Measurements from ENCODE around the gene TMEM91.

DNA sequence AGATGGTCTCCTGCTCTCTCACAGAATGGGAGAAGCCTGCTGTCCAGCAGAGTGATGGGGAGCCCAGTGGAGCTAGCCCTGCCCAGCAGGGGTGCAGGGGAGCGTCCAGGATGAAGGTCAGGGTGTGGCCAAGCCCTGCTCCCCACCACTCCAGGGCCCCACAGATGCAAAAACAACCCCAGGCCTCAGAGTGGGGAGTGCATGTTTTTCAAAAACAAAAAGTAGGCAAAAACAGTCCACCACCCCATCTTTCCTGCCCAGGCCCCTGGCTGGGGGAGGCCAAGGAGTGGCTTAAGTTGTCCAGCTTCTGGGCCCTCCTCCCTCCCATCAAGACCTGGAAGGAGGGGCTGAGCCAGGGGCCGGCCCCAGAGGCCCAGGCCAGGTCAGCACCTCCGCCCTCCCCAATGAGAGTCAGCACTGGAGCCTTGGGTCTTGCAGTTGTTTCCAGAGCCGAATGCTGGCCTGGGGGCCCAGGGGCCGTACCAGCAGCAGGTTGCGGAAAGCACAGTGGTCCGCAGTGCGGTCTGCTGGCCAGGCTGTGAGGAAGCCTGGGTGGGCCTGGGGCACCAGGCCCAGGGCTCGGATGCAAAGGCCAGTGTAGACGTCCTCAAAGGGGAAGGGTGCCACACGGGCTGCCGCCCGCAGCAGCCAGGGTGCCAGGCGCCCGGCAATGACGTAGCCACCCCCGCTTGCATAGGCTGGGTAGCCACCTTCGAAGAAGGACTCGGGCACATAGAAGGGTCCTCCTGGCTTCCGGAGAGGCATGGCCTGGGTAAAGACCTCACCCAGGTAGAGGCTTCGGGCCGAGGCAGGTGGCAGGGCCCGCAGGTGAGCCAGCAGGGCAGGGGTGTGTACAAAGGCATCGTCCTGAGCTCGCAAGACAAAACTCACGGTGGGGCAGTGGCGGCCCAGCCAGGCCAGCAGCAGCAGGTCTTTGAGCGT lies 49.1 kb downstream of the TMEM91 start:
- TF ChIP-seq, protein P1, sequence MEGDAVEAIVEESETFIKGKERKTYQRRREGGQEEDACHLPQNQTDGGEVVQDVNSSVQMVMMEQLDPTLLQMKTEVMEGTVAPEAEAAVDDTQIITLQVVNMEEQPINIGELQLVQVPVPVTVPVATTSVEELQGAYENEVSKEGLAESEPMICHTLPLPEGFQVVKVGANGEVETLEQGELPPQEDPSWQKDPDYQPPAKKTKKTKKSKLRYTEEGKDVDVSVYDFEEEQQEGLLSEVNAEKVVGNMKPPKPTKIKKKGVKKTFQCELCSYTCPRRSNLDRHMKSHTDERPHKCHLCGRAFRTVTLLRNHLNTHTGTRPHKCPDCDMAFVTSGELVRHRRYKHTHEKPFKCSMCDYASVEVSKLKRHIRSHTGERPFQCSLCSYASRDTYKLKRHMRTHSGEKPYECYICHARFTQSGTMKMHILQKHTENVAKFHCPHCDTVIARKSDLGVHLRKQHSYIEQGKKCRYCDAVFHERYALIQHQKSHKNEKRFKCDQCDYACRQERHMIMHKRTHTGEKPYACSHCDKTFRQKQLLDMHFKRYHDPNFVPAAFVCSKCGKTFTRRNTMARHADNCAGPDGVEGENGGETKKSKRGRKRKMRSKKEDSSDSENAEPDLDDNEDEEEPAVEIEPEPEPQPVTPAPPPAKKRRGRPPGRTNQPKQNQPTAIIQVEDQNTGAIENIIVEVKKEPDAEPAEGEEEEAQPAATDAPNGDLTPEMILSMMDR (conservative IDR thresholded peaks at IDR 0.05) = no peak
- TF ChIP-seq ZFX (IDR thresholded peaks at IDR 0.05) = no peak
